ENCODE results near the gene CAST. TPM values are rescaled to one million over a fixed set of nuclear protein-coding genes. Genes with fewer than 3 reads are reported as not detected.

Gene CAST
- total RNA-seq, 1 experiment from 2014 or later, result 52.3 TPM

GRCh38 chr5:96652769-96653454, 9.3 kb upstream of the CAST start:
- H3K4me1 ChIP-seq (ENCODE audit: insufficient read depth, low read length), result no peaks in the 10 kb centered on the region; the same call in 1 of the 2 replicates
- no peak overlapping the region for H3K9ac ChIP-seq (ENCODE audit: extremely low read depth, insufficient read length, low read length)
- H3K9me3 ChIP-seq (ENCODE audit: control insufficient read depth, low read depth, low read length), result no peaks in the 10 kb centered on the region
- H2AK5ac ChIP-seq (ENCODE audit: insufficient read length, low read length), result no peak overlapping the region
- no peak overlapping the region for H4K91ac ChIP-seq (ENCODE audit: insufficient read length, low read depth, low read length)
- H3K79me1 ChIP-seq (ENCODE audit: insufficient read depth, low read depth, low read length, poor library complexity, severe bottlenecking), result no peaks in the 10 kb centered on the region
- H3K27me3 ChIP-seq (ENCODE audit: insufficient read depth, low read length), result no peaks in the 10 kb centered on the region
- H3T11ph ChIP-seq (ENCODE audit: low read length), result no peak overlapping the region
- no peak overlapping the region for H4K5ac ChIP-seq (ENCODE audit: insufficient read length, low read depth, low read length)
- H3K9me3 Mint-ChIP-seq, result no peaks in the 10 kb centered on the region
- no peak overlapping the region for H3K14ac ChIP-seq (ENCODE audit: insufficient read depth, low read length)
- H2BK12ac ChIP-seq (ENCODE audit: insufficient read length, low read depth, low read length), result no peak overlapping the region
- no peaks in the 10 kb centered on the region for H3K36me3 Mint-ChIP-seq (ENCODE audit: insufficient read depth in 1 of 3, low read depth in 3 of 3)
- no peak overlapping the region for H3K56ac ChIP-seq (ENCODE audit: insufficient read length, low read depth, low read length)
- H4K8ac ChIP-seq (replicated peaks; ENCODE audit: insufficient read length, low read depth, low read length), result no peak overlapping the region
- no peak overlapping the region for H2BK15ac ChIP-seq (ENCODE audit: low read depth, low read length)
- no peak overlapping the region for H3K4ac ChIP-seq (ENCODE audit: low read depth, low read length)
- no peak overlapping the region for H2BK120ac ChIP-seq (ENCODE audit: low read depth, low read length, poor library complexity, severe bottlenecking)
- H3K23me2 ChIP-seq (ENCODE audit: insufficient read length, low read depth, low read length, poor library complexity, severe bottlenecking), result no peaks in the 10 kb centered on the region
- peaks cover 2% of the 10 kb centered on the region; the same call in 1 of the 2 replicates for H3K27me3 Mint-ChIP-seq (ENCODE audit: low read depth)
- TF ChIP-seq, protein P1, sequence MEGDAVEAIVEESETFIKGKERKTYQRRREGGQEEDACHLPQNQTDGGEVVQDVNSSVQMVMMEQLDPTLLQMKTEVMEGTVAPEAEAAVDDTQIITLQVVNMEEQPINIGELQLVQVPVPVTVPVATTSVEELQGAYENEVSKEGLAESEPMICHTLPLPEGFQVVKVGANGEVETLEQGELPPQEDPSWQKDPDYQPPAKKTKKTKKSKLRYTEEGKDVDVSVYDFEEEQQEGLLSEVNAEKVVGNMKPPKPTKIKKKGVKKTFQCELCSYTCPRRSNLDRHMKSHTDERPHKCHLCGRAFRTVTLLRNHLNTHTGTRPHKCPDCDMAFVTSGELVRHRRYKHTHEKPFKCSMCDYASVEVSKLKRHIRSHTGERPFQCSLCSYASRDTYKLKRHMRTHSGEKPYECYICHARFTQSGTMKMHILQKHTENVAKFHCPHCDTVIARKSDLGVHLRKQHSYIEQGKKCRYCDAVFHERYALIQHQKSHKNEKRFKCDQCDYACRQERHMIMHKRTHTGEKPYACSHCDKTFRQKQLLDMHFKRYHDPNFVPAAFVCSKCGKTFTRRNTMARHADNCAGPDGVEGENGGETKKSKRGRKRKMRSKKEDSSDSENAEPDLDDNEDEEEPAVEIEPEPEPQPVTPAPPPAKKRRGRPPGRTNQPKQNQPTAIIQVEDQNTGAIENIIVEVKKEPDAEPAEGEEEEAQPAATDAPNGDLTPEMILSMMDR (conservative IDR thresholded peaks at IDR 0.05), result no peak
- no peak overlapping the region for H3K18ac ChIP-seq (ENCODE audit: insufficient read length, low read depth, low read length)
- no peak overlapping the region for H3K4me2 ChIP-seq (ENCODE audit: insufficient read depth, insufficient read length, low read length)
- H3K27ac Mint-ChIP-seq, result peak overlapping the region in 2 of 3 experiments; percentile 51 to 85; a peak in 3 of 7 replicates
- H3K4me1 Mint-ChIP-seq, result peaks cover 32% of the 10 kb centered on the region in 2 experiments
- no peaks in the 10 kb centered on the region for H4K20me1 ChIP-seq (ENCODE audit: control insufficient read depth, insufficient read depth, insufficient read length)
- no peak overlapping the region for H2BK5ac ChIP-seq (ENCODE audit: insufficient read length, low read length)
- no peaks in the 10 kb centered on the region for H3K79me2 ChIP-seq (ENCODE audit: insufficient read depth, low read length)
- no peak overlapping the region for H2AFZ ChIP-seq (ENCODE audit: low read length)
- no peak overlapping the region for H3K4me3 Mint-ChIP-seq
- H3K23ac ChIP-seq (ENCODE audit: insufficient read length, low read depth, low read length), result no peak overlapping the region
- peak; percentile 48 for DNase-seq
- no CpG with 5 or more reads among the region's 1 CpG for WGBS (ENCODE audit: extremely low coverage, insufficient read length, low lambda C conversion rate)
- no peak overlapping the region for H2BK20ac ChIP-seq (ENCODE audit: low read depth, low read length, poor library complexity, severe bottlenecking)
- no peak overlapping the region for H3K27ac ChIP-seq (ENCODE audit: insufficient read length, low read depth, low read length)

Data from H9 (cell line).